Neutrophil (primary cell): Measurements from ENCODE around the gene PCGF3.
"Not testable (repeated sequence)": the region's sequence is repeated elsewhere in the genome, so short reads cannot be mapped to it uniquely, and the experiment has no call there.

ENCODE experiments used
- H3K27ac ChIP-seq: fragments of 200-600 bp; sonication (generic); 2 replicates; pipeline ENCODE4 v1.5.1; 2016; ENCODE audit warnings: mild to moderate bottlenecking, moderate library complexity
- H3K27me3 ChIP-seq: fragments of 200-600 bp; sonication (generic); 2 replicates; pipeline ENCODE4 v1.6.0; 2016; ENCODE audit warnings: mild to moderate bottlenecking
- H3K36me3 ChIP-seq: fragments of 200-600 bp; sonication (generic); 2 replicates; pipeline ENCODE4 v1.5.1; 2017
- H3K4me1 ChIP-seq, 2 experiments: fragments of 200-600 bp in 1 of 2; sonication (generic) in 1 of 2; 1 replicate in 1 of 2; 2 replicates in 1 of 2; pipeline versions ENCODE4 v1.5.1 to v1.6.1; 2013 to 2016; ENCODE audit warnings: low read depth in 1 of 2, low read length in 1 of 2, mild to moderate bottlenecking in 1 of 2, moderate library complexity in 1 of 2; ENCODE audit not compliant: control insufficient read depth in 1 of 2, insufficient read depth in 1 of 2
- H3K4me3 ChIP-seq, 2 experiments: fragments of 200-600 bp in 1 of 2; sonication (generic) in 1 of 2; 1 replicate in 1 of 2; 2 replicates in 1 of 2; pipeline ENCODE4 v1.5.1; 2013 to 2016; ENCODE audit warnings: low read depth in 1 of 2, low read length in 1 of 2, mild to moderate bottlenecking in 1 of 2, moderate library complexity in 1 of 2
- H3K9me3 ChIP-seq: fragments of 200-600 bp; sonication (generic); 2 replicates; pipeline ENCODE4 v1.5.1; 2016
- CTCF ChIP-seq: fragments of 200-600 bp; sonication (generic); IDR thresholded peaks from 2 replicates; pipeline ENCODE4 v1.5.1; 2016; ENCODE audit warnings: antibody characterized with exemption

Gene PCGF3

GRCh38 chr4:751676-752075 lies 46.0 kb downstream of the PCGF3 start:
- Histone ChIP-seq H3K27me3 (no peaks in the 10 kb centered on the region), H3K4me1 (no peaks in the 10 kb centered on the region), H3K27ac (no peak overlapping the region), H3K9me3 (no peaks in the 10 kb centered on the region), H3K36me3 (peaks cover 67% of the 10 kb centered on the region), H3K4me3 (no peak overlapping the region)
- TF ChIP-seq CTCF = no peak

GRCh38 chr4:752196-752861 lies 46.7 kb downstream of the PCGF3 start:
- Histone ChIP-seq H3K36me3 (peaks cover 73% of the 10 kb centered on the region), H3K4me3 (no peak overlapping the region), H3K27ac (no peak overlapping the region)

GRCh38 chr4:753186-753585 lies 47.6 kb downstream of the PCGF3 start:
- not testable (repeated sequence) for H3K4me1 ChIP-seq, H3K27me3 ChIP-seq, H3K4me3 ChIP-seq, H3K9me3 ChIP-seq, H3K27ac ChIP-seq
- peaks cover 69% of the 10 kb centered on the region for H3K36me3 ChIP-seq

More at GRCh38 chr4:752196-752861, 46.7 kb downstream of the PCGF3 start:
- Histone ChIP-seq H3K9me3 (no peaks in the 10 kb centered on the region), H3K27me3 (no peaks in the 10 kb centered on the region), H3K4me1 (no peaks in the 10 kb centered on the region)
- TF ChIP-seq CTCF = no peak

- H3K9me3 ChIP-seq = no peaks in the 10 kb centered on the region
- H3K36me3 ChIP-seq = peaks cover 62% of the 10 kb centered on the region
- no peaks in the 10 kb centered on the region for H3K27me3 ChIP-seq
- TF ChIP-seq CTCF = no peak
- H3K4me3 ChIP-seq = no peak overlapping the region
- no peak overlapping the region for H3K27ac ChIP-seq
- H3K4me1 ChIP-seq = no peaks in the 10 kb centered on the region
Measured at GRCh38 chr4:754221-755120, 48.8 kb downstream of the PCGF3 start.

- Histone ChIP-seq H3K9me3 (no peaks in the 10 kb centered on the region), H3K4me3 (no peak overlapping the region), H3K27me3 (no peaks in the 10 kb centered on the region), H3K4me1 (no peaks in the 10 kb centered on the region), H3K36me3 (peaks cover 59% of the 10 kb centered on the region), H3K27ac (no peak overlapping the region)
- no peak for TF ChIP-seq CTCF
Measured at GRCh38 chr4:757111-757510, 51.5 kb downstream of the PCGF3 start.

GRCh38 chr4:759810-760209 lies 54.2 kb downstream of the PCGF3 start:
- not testable (repeated sequence) for H3K27ac ChIP-seq

More at GRCh38 chr4:759810-760209, 54.2 kb downstream of the PCGF3 start:
- H3K36me3 ChIP-seq = peaks cover 59% of the 10 kb centered on the region
- not testable (repeated sequence) for H3K9me3 ChIP-seq, H3K4me1 ChIP-seq, H3K27me3 ChIP-seq, H3K4me3 ChIP-seq
